AG08395 (cell line): ENCODE measurements around the gene ACTR1A.
"Not testable (repeated sequence)": the region's sequence is repeated elsewhere in the genome, so short reads cannot be mapped to it uniquely, and the experiment has no call there.

Experiments used
- DNase-seq: peaks from one replicate; pipeline ENCODE4 v3.0.0; 2012; ENCODE audit warnings: mixed read lengths, low spot score

ACTR1A gene

GRCh38 chr10:102515724-102516123 lies 13.2 kb upstream of the ACTR1A start:
- DNase-seq, result no peak

GRCh38 chr10:102514487-102515311 lies 12.2 kb upstream of the ACTR1A start:
- DNase-seq, result no peak

GRCh38 chr10:102511583-102512274 lies 9.2 kb upstream of the ACTR1A start:
- no peak for DNase-seq

- DNase-seq, result peak; percentile 67
Measured at GRCh38 chr10:102509387-102509786, 6.9 kb upstream of the ACTR1A start.

- no peak for DNase-seq
Measured at GRCh38 chr10:102508506-102508905, 6.0 kb upstream of the ACTR1A start.

GRCh38 chr10:102507521-102507920 lies 5.0 kb upstream of the ACTR1A start:
- no peak for DNase-seq

GRCh38 chr10:102505462-102506115 lies 3.1 kb upstream of the ACTR1A start:
- no peak for DNase-seq

GRCh38 chr10:102504976-102505300 lies 2.4 kb upstream of the ACTR1A start:
- DNase-seq, result no peak

GRCh38 chr10:102504179-102504975 lies 1.9 kb upstream of the ACTR1A start:
- DNase-seq, result no peak

GRCh38 chr10:102503264-102504178 lies 1.0 kb upstream of the ACTR1A start, which contains the start of gene SUFU:
Gene SUFU (plus strand): TSS chr10:102503972. CDS start chr10:102504153, 181 bp downstream.
- peak; percentile 99 for DNase-seq

- DNase-seq, result peak; percentile 100
Measured at GRCh38 chr10:102502029-102502336, 529 bp downstream of the ACTR1A start.

GRCh38 chr10:102501201-102502028 lies 1.1 kb downstream of the ACTR1A start:
- no peak for DNase-seq

- not testable (repeated sequence) for DNase-seq
Measured at GRCh38 chr10:102500686-102501085, 1.8 kb downstream of the ACTR1A start.

- no peak for DNase-seq
Measured at GRCh38 chr10:102499356-102499755, 3.2 kb downstream of the ACTR1A start.

GRCh38 chr10:102497545-102497944 lies 5.0 kb downstream of the ACTR1A start:
- no peak for DNase-seq

GRCh38 chr10:102493771-102494170 lies 8.7 kb downstream of the ACTR1A start:
- DNase-seq, result no peak

- DNase-seq, result no peak
Measured at GRCh38 chr10:102492983-102493382, 9.5 kb downstream of the ACTR1A start.

- no peak for DNase-seq
Measured at GRCh38 chr10:102492344-102492939, 10.1 kb downstream of the ACTR1A start.

GRCh38 chr10:102491136-102491535 lies 11.4 kb downstream of the ACTR1A start:
- DNase-seq, result no peak
